Smooth muscle cell (in vitro differentiated cells): ENCODE results near the gene ESYT2. TPM values are rescaled to one million over a fixed set of nuclear protein-coding genes. Genes with fewer than 3 reads are reported as not detected.
"Not testable (repeated sequence)": the region's sequence is repeated elsewhere in the genome, so short reads cannot be mapped to it uniquely, and the experiment has no call there.

Source experiments
- DNase-seq: peaks from one replicate; lab custom pipeline; 2025; ENCODE audit not compliant: unreplicated experiment; lab: John Stamatoyannopoulos, UW
- H2AFZ ChIP-seq: fragments of 200-600 bp; sonication (generic); 2 replicates; pipeline ENCODE4 v1.6.0; 2016; ENCODE audit warnings: antibody characterized with exemption, low read depth, mild to moderate bottlenecking
- H3F3A ChIP-seq: fragments of 200-600 bp; sonication (generic); 2 replicates; pipeline ENCODE4 v1.6.0; 2017; ENCODE audit warnings: antibody characterized with exemption, low read depth
- H3K27ac ChIP-seq: fragments of 200-600 bp; sonication (generic); 2 replicates; pipeline ENCODE4 v1.5.1; 2016; ENCODE audit warnings: low read depth, mild to moderate bottlenecking
- H3K27me3 ChIP-seq: fragments of 200-600 bp; sonication (generic); 2 replicates; pipeline ENCODE4 v1.6.1; 2016; ENCODE audit warnings: low read depth, mild to moderate bottlenecking
- H3K36me3 ChIP-seq: fragments of 200-600 bp; sonication (generic); 2 replicates; pipeline ENCODE4 v1.5.1; 2016; ENCODE audit warnings: low read depth
- H3K4me1 ChIP-seq: fragments of 200-600 bp; sonication (generic); 2 replicates; pipeline ENCODE4 v1.5.1; 2016; ENCODE audit warnings: low read depth
- H3K4me2 ChIP-seq: fragments of 200-600 bp; sonication (generic); 2 replicates; pipeline ENCODE4 v1.6.0; 2016; ENCODE audit warnings: mild to moderate bottlenecking
- H3K4me3 ChIP-seq: fragments of 200-600 bp; sonication (generic); 2 replicates; pipeline ENCODE4 v1.5.1; 2016; ENCODE audit warnings: mild to moderate bottlenecking
- H3K79me2 ChIP-seq: fragments of 200-600 bp; sonication (generic); 2 replicates; pipeline ENCODE4 v1.6.0; 2016; ENCODE audit warnings: low read depth, mild to moderate bottlenecking
- H3K9ac ChIP-seq: fragments of 200-600 bp; sonication (generic); 2 replicates; pipeline ENCODE4 v1.6.0; 2016; ENCODE audit warnings: low read depth
- H3K9me3 ChIP-seq: fragments of 200-600 bp; sonication (generic); replicated peaks from 2 replicates; pipeline ENCODE4 v1.5.1; 2016; ENCODE audit warnings: low read depth
- H4K20me1 ChIP-seq: fragments of 200-600 bp; sonication (generic); 2 replicates; pipeline ENCODE4 v1.6.0; 2016; ENCODE audit warnings: low read depth
- CTCF ChIP-seq: fragments of 200-600 bp; sonication (generic); IDR thresholded peaks from 2 replicates; pipeline ENCODE4 v1.5.1; 2017; ENCODE audit warnings: borderline replicate concordance, mild to moderate bottlenecking, antibody characterized with exemption; ENCODE audit not compliant: insufficient read depth, poor library complexity, severe bottlenecking
- WGBS: methylation state at CpG from one replicate; pipeline ENCODE4 v1.1.7; 2016; ENCODE audit warnings: low lambda C conversion rate; 5-methylcytosine and 5-hydroxymethylcytosine counted together
- polyA plus RNA-seq: library from polyadenylated mRNA; unstranded; fragments of >200 nt; fragmentation: Nextera tagmentation; extraction: Ambion mirVana; gene quantifications from 2 replicates; pipeline ENCODE4 v1.2.1, GENCODE V29; 2016
- total RNA-seq: library from RNA; depleted of rRNA; stranded (reverse); fragments of >200 nt; gene quantifications from 2 replicates; pipeline ENCODE4 v1.2.3, GENCODE V29; 2014

The ESYT2 gene
- total and polyA plus RNA-seq, 2 experiments from 2014 or later, result 27.9 to 69.4 TPM

- Histone ChIP-seq H3K27ac (no peak overlapping the region), H3K4me2 (no peak overlapping the region), H3K4me3 (no peak overlapping the region), H3K4me1 (peaks cover 23% of the 10 kb centered on the region), H2AFZ (no peak overlapping the region), H4K20me1 (no peaks in the 10 kb centered on the region), H3K27me3 (no peaks in the 10 kb centered on the region), H3K79me2 (peaks cover 33% of the 10 kb centered on the region), H3K9me3 (no peaks in the 10 kb centered on the region), H3F3A (no peaks in the 10 kb centered on the region), H3K9ac (no peak overlapping the region), H3K36me3 (no peaks in the 10 kb centered on the region)
- no peak for TF ChIP-seq CTCF
- no peak for DNase-seq
- WGBS, result 67% methylated on average over 4 of the region's 4 CpGs
Measured at GRCh38 chr7:158702196-158702595, 127.1 kb downstream of the ESYT2 start.

DNA sequence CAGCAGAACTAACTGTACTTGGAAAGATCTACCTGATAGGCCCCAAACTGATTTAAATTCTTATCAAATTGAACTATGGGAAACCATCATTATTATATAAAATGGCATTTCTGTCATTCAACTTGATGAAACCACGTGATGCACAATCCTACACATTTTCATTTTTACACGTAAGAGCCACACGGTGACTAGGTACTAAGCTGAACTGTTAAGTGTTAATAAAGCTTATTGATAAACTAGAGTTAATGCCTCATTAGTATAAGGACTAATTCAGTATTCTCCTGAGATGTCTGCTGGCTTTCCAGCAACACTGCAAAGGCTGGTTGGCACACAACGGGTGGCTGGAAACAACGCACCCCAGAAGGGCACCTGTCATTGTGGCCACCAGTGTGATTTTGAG, 129.3 kb downstream of the ESYT2 start:
- no peak overlapping the region for H3K4me3 ChIP-seq
- no peak overlapping the region for H3K27ac ChIP-seq
- H3K9ac ChIP-seq, result no peak overlapping the region
- peaks cover 33% of the 10 kb centered on the region for H3K79me2 ChIP-seq
- no peak for TF ChIP-seq CTCF
- H3F3A ChIP-seq, result no peaks in the 10 kb centered on the region
- 97% methylated on average over 5 of the region's 5 CpGs for WGBS
- H3K27me3 ChIP-seq, result no peaks in the 10 kb centered on the region
- H3K9me3 ChIP-seq, result no peaks in the 10 kb centered on the region
- H3K4me1 ChIP-seq, result peaks cover 19% of the 10 kb centered on the region
- H3K4me2 ChIP-seq, result no peak overlapping the region
- H4K20me1 ChIP-seq, result no peaks in the 10 kb centered on the region
- DNase-seq, result no peak
- no peaks in the 10 kb centered on the region for H3K36me3 ChIP-seq
- no peak overlapping the region for H2AFZ ChIP-seq

- DNase-seq, result no peak
- TF ChIP-seq CTCF, result no peak
- Histone ChIP-seq H3K9ac (no peak overlapping the region), H3K36me3 (no peaks in the 10 kb centered on the region), H3F3A (no peaks in the 10 kb centered on the region), H4K20me1 (no peaks in the 10 kb centered on the region), H3K4me3 (no peak overlapping the region), H2AFZ (no peak overlapping the region), H3K9me3 (no peaks in the 10 kb centered on the region), H3K27ac (no peak overlapping the region), H3K79me2 (peaks cover 32% of the 10 kb centered on the region), H3K4me1 (peaks cover 19% of the 10 kb centered on the region), H3K4me2 (no peak overlapping the region), H3K27me3 (no peaks in the 10 kb centered on the region)
- 0% methylated on average over 1 of the region's 1 CpG for WGBS
Measured at GRCh38 chr7:158699341-158699740, 130.0 kb downstream of the ESYT2 start.

- Histone ChIP-seq H3K79me2 (peaks cover 26% of the 10 kb centered on the region), H3K4me1 (peaks cover 17% of the 10 kb centered on the region)
- WGBS, result 100% methylated on average over 3 of the region's 3 CpGs
Measured at GRCh38 chr7:158698657-158699195, 130.6 kb downstream of the ESYT2 start.

GRCh38 chr7:158697597-158697996, 131.7 kb downstream of the ESYT2 start:
- H3K27ac ChIP-seq, DNase-seq, H3K9me3 ChIP-seq, H3K4me3 ChIP-seq, H3K4me2 ChIP-seq, H3K9ac ChIP-seq, H3K4me1 ChIP-seq, H3K36me3 ChIP-seq, H3F3A ChIP-seq, H3K27me3 ChIP-seq, H2AFZ ChIP-seq, H4K20me1 ChIP-seq: not testable (repeated sequence)
- peaks cover 15% of the 10 kb centered on the region for H3K79me2 ChIP-seq
- WGBS, result 100% methylated on average over 2 of the region's 2 CpGs

More at GRCh38 chr7:158698657-158699195, 130.6 kb downstream of the ESYT2 start:
- H3K27ac ChIP-seq, result no peak overlapping the region
- no peak overlapping the region for H2AFZ ChIP-seq
- no peak overlapping the region for H3K9ac ChIP-seq
- no peaks in the 10 kb centered on the region for H3K9me3 ChIP-seq
- H4K20me1 ChIP-seq, result no peaks in the 10 kb centered on the region
- H3F3A ChIP-seq, result no peaks in the 10 kb centered on the region
- DNase-seq, result no peak
- H3K4me3 ChIP-seq, result no peak overlapping the region
- no peak overlapping the region for H3K4me2 ChIP-seq
- H3K27me3 ChIP-seq, result no peaks in the 10 kb centered on the region
- no peaks in the 10 kb centered on the region for H3K36me3 ChIP-seq
- TF ChIP-seq CTCF, result no peak
